ENCODE results near the gene CAMKMT. TPM values are rescaled to one million over a fixed set of nuclear protein-coding genes. Genes with fewer than 3 reads are reported as not detected.

The CAMKMT gene
- total and polyA plus RNA-seq, 9 of the 15 experiments (the other 6 are each of a cell fraction or from before 2014, with no cell fraction given): 1.6 to 15.3 (median 7.4) TPM

GRCh38 chr2:44679990-44680389, 318.2 kb downstream of the CAMKMT start:
- Histone ChIP-seq H3K9me3 (replicated peaks; ENCODE audit: control insufficient read depth, insufficient read depth, low read depth, low read length) (no peaks in the 10 kb centered on the region), H3K9me1 (ENCODE audit: control insufficient read depth, insufficient read depth, low read length) (no peaks in the 10 kb centered on the region), H3K36me3 (ENCODE audit: control insufficient read depth, insufficient read depth, low read length) (no peaks in the 10 kb centered on the region), H4K20me1 (replicated peaks; ENCODE audit: control insufficient read depth, insufficient read depth, low read length) (no peaks in the 10 kb centered on the region), H3K9ac (ENCODE audit: insufficient read depth in 1 of 2, low read depth in 2 of 2, low read length in 2 of 2) (no peak overlapping the region), H3K4me2 (ENCODE audit: insufficient read depth, low read length) (no peak overlapping the region), H3K79me2 (ENCODE audit: control insufficient read depth, insufficient read depth, low read length) (no peaks in the 10 kb centered on the region), H3K4me3 (no peak overlapping the region), H2AFZ (ENCODE audit: low read depth, low read length) (no peak overlapping the region), H3K27ac (ENCODE audit: extremely low read depth, low read depth, low read length) (no peak overlapping the region), H3K27me3 (ENCODE audit: control insufficient read depth in 2 of 2, insufficient read depth in 2 of 2, low read length in 2 of 2) (peaks cover 0 to 4% of the 10 kb centered on the region in 2 experiments; a peak in 4 of 5 replicates), H3K4me1 (replicated peaks in 1 of 2; ENCODE audit: control insufficient read depth in 2 of 2, insufficient read depth in 2 of 2, low read length in 2 of 2) (no peaks in the 10 kb centered on the region)
- ChIA-PET POLR2A (no interaction called here), CTCF (ENCODE audit: low intra/inter-chr PET ratio) (no interaction called here)
- intact Hi-C loops (cut with micrococcal nuclease): no loop called here
- in situ Hi-C loops (cut with MboI): no loop called here
- no TSS peak for BruUV-seq (replicated peaks)
- ATAC-seq: no peak
- no peak for FAIRE-seq
- DNase-seq (ENCODE audit: extremely low read depth in 1 of 4, low spot score in 3 of 4): no peak
- TF ChIP-seq ZC3H8 (IDR thresholded peaks at IDR 0.05): no peak
- no peak for TF ChIP-seq NCOR1 (IDR thresholded peaks at IDR 0.05)
- TF ChIP-seq BCL6 (CRISPR knock-in tag; IDR thresholded peaks at IDR 0.05): no peak
- TF ChIP-seq ZNF253 (CRISPR knock-in tag; conservative IDR thresholded peaks at IDR 0.05): no peak
- TF ChIP-seq, protein P1, sequence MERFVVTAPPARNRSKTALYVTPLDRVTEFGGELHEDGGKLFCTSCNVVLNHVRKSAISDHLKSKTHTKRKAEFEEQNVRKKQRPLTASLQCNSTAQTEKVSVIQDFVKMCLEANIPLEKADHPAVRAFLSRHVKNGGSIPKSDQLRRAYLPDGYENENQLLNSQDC (CRISPR knock-in tag; IDR thresholded peaks at IDR 0.05): no peak
- 5% methylated on average over 4 of the region's 4 CpGs for WGBS (ENCODE audit: insufficient coverage, low coverage, missing lambda C conversion rate)

- no peaks in the 10 kb centered on the region for H3K79me2 ChIP-seq (ENCODE audit: control insufficient read depth, insufficient read depth, low read length)
- CTCF ChIA-PET (ENCODE audit: low intra/inter-chr PET ratio): no interaction called here
- H3K9me3 ChIP-seq (replicated peaks; ENCODE audit: control insufficient read depth, insufficient read depth, low read depth, low read length): no peaks in the 10 kb centered on the region
- peaks cover 0 to 4% of the 10 kb centered on the region in 2 experiments; a peak in 4 of 5 replicates for H3K27me3 ChIP-seq (ENCODE audit: control insufficient read depth in 2 of 2, insufficient read depth in 2 of 2, low read length in 2 of 2)
- FAIRE-seq: no peak
- no peak for DNase-seq (ENCODE audit: extremely low read depth in 1 of 4, low spot score in 3 of 4)
- no peak for ATAC-seq
- in situ Hi-C loops (cut with MboI): no loop called here
- H3K4me1 ChIP-seq (replicated peaks in 1 of 2; ENCODE audit: control insufficient read depth in 2 of 2, insufficient read depth in 2 of 2, low read length in 2 of 2): no peaks in the 10 kb centered on the region
- no peak overlapping the region for H2AFZ ChIP-seq (ENCODE audit: low read depth, low read length)
- POLR2A ChIA-PET: no interaction called here
- H3K36me3 ChIP-seq (ENCODE audit: control insufficient read depth, insufficient read depth, low read length): no peaks in the 10 kb centered on the region
- no peaks in the 10 kb centered on the region for H4K20me1 ChIP-seq (replicated peaks; ENCODE audit: control insufficient read depth, insufficient read depth, low read length)
- no peak overlapping the region for H3K9ac ChIP-seq (ENCODE audit: insufficient read depth in 1 of 2, low read depth in 2 of 2, low read length in 2 of 2)
- H3K27ac ChIP-seq (ENCODE audit: extremely low read depth, low read depth, low read length): no peak overlapping the region
- 2% methylated on average over 7 of the region's 8 CpGs for WGBS (ENCODE audit: insufficient coverage, low coverage, missing lambda C conversion rate)
- H3K4me2 ChIP-seq (ENCODE audit: insufficient read depth, low read length): no peak overlapping the region
- no TSS peak for BruUV-seq (replicated peaks)
- no peaks in the 10 kb centered on the region for H3K9me1 ChIP-seq (ENCODE audit: control insufficient read depth, insufficient read depth, low read length)
- no peak overlapping the region for H3K4me3 ChIP-seq
- no peak for TF ChIP-seq RFX5 (IDR thresholded peaks at IDR 0.05; ENCODE audit: low read depth, low read length)
- TF ChIP-seq HDAC6 (IDR thresholded peaks at IDR 0.05; ENCODE audit: low read depth, low read length): no peak
- TF ChIP-seq BRD4 (IDR thresholded peaks at IDR 0.05): no peak
- TF ChIP-seq FOXA1 (IDR thresholded peaks at IDR 0.05; ENCODE audit: borderline replicate concordance): no peak
- TF ChIP-seq ERF (CRISPR knock-in tag; IDR thresholded peaks at IDR 0.05): no peak
- no peak for TF ChIP-seq ZNF431 (CRISPR knock-in tag; IDR thresholded peaks at IDR 0.05)
- TF ChIP-seq EP400 (IDR thresholded peaks at IDR 0.05): no peak
- no peak for TF ChIP-seq NFATC3 (IDR thresholded peaks at IDR 0.05)
- no peak for TF ChIP-seq POLR3A (IDR thresholded peaks at IDR 0.05; ENCODE audit: borderline replicate concordance, extremely low read depth, insufficient read depth, insufficient read length)
- TF ChIP-seq SNAPC5 (CRISPR knock-in tag; IDR thresholded peaks at IDR 0.05): no peak
- TF ChIP-seq LCOR (CRISPR knock-in tag; IDR thresholded peaks at IDR 0.05): no peak
- TF ChIP-seq ADNP (tag; IDR thresholded peaks at IDR 0.05): no peak
- intact Hi-C loops (cut with micrococcal nuclease): no loop called here
Observed at GRCh38 chr2:44680424-44680971, 318.8 kb downstream of the CAMKMT start.
